IPS-18c (cell line): ENCODE results near the gene CFAP97D2.
"Not testable (repeated sequence)": the region's sequence is repeated elsewhere in the genome, so short reads cannot be mapped to it uniquely, and the experiment has no call there.

ENCODE experiments used
- H3K4me3 ChIP-seq: 2 replicates; pipeline ENCODE4 v1.7.0; 2013; ENCODE audit warnings: low read depth, mild to moderate bottlenecking, low read length, moderate library complexity; ENCODE audit not compliant: insufficient read depth
- H3K9me3 ChIP-seq: one replicate; pipeline ENCODE4 v1.6.1; 2013; ENCODE audit warnings: mild to moderate bottlenecking, low read length, moderate library complexity; ENCODE audit not compliant: control insufficient read depth, insufficient read depth

CFAP97D2 gene

DNA sequence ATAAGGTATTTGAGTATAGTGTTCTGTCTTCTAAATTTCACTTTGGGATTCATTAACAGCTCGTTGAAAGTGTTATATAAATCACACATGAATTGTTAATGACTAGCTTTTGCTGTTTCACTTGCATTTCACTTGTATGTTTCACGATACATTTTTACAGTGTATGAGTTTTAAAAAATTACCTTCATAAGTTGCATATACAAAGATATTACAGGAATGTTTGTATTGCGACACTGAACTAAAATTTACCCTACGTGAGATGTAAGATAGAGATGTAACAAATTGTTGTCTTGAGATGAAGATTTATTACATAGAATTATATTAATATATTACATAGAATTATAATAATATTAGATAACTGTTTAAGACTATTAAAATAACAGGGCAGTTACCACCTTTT, 57.2 kb downstream of the CFAP97D2 start:
- Histone ChIP-seq H3K4me3 (peak overlapping the region; percentile 82; the same call in 1 of the 2 replicates), H3K9me3 (no peaks in the 10 kb centered on the region)

DNA sequence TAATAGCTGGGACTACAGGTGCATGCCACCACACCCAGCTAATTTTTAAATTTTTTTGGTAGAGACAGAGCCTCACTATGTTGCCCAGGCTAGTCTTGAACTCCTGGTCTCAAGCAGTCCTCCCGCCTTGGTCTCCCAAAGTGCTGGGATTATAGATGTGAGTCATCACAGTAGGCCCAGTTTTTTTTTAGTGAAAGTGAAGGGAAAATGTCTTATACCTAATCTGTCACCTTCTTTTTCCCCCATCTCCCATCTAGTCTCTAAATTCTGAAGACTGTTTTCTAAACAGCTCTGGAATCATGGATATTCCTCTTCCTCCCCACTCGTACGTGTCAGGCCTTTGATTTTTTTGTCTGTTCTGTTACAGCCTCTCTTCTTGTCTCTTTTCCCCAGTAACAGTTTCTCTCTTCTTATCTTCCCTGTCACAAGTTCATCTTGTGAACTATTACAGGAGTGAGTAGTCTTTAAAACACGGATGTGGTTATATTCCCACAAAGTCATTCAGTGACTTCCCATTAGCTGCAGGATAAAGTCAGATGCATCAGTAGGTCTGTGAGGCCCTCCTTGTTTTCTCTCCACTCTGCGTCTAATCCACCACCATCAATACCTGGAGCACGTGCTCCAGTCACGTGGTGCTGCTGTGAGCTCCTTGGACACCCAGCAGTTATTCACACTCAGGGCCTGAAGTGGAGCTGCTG, 58.5 kb downstream of the CFAP97D2 start:
- Histone ChIP-seq H3K4me3 (no peak overlapping the region), H3K9me3 (no peaks in the 10 kb centered on the region)

DNA sequence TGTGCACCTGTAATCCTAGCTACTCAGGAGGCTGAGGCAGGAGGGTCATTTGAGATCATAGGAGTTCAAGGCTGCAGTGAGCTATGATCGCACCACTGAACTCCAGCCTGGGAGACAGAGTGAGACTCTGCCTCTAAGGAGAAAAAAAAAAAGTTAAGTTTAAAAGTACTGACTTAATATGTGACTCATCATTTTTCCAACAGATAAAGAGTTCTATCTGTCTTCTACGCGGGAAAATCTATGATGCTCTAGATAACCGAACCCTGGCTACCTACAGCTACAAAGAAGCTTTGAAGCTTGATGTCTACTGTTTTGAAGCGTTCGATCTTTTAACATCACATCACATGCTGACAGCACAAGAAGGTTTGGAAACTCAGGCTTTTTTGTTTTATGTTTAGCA, 62.9 kb downstream of the CFAP97D2 start:
- no peak overlapping the region for H3K4me3 ChIP-seq
- no peaks in the 10 kb centered on the region for H3K9me3 ChIP-seq

DNA sequence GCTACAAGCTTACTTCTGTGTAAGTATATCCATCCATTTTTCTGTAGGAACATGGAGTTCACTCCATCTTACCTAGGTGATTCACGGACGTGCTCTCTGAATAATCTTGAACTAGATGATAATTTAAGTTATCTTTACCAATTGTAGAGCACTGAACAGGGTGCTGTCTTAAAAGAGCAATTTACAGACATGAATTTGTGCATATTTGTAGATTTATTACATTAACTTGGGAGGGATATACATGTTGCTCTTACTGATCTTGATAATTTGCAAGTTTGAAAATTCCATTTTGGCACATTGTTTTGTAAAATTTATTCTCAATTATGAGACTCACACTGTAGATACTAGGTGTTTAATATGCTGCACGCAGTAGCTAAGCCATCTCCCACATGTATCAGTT, 64.9 kb downstream of the CFAP97D2 start:
- Histone ChIP-seq H3K4me3 (no peak overlapping the region), H3K9me3 (no peaks in the 10 kb centered on the region)

DNA sequence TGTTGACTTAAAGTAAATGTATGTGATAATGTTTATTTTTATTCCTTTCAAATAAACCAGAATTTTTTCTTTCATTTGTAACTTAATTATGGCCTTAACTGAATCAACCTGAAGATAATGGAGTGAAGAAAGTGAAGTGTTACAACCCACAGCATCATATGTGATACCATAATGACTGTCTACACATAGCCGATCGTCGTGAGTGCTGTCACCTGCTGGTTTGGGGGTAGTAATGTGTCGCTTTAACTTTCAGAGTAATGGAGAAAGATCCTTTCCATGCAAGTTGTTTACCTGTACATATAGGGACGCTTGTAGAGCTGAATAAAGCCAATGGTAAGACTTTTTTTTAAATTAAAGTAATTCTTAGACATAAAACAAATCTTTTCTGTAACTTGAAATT, 65.6 kb downstream of the CFAP97D2 start:
- H3K9me3 ChIP-seq: no peaks in the 10 kb centered on the region
- no peak overlapping the region for H3K4me3 ChIP-seq

DNA sequence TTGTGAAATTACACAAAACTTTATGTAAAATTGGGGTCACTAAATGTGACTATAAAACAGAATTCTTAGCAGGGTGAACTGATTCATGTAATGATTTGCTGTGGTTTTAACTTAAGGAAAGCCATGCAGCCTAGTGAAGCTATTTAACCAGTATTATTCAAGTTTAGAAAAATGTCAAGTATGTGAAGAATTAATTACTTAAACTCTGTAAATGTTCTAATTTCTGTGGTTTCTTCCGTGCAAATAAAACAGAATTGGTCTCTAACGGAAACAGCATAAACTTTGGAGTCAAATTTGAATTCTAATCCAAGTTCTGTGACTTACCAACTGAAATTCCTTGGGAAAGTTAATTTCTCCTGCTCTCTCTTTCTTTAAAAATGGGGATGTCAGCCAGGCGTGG, 69.0 kb downstream of the CFAP97D2 start:
- no peak overlapping the region for H3K4me3 ChIP-seq

DNA sequence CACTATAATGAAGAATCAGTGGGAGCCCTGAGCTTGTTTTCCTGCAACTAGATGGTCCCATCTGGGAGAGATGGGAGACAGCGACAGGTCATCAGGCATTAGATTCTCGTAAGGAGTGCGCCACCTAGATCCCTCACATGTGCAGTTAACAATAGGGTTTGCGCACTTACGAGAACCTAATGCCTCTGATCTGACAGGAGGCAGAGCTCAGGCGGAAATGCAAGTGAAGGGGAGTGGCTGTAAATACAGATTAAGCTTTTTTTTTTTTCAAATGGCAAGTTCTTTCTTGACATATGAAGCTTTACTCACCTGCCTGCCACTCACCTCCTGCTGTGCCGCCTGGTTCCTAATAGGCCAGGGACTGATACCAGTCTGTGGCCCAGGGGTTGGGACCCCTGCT, 70.0 kb downstream of the CFAP97D2 start:
- H3K9me3 ChIP-seq: no peaks in the 10 kb centered on the region
- H3K4me3 ChIP-seq: no peak overlapping the region

More for the DNA sequence above, 69.0 kb downstream of the CFAP97D2 start:
- H3K9me3 ChIP-seq: no peaks in the 10 kb centered on the region

DNA sequence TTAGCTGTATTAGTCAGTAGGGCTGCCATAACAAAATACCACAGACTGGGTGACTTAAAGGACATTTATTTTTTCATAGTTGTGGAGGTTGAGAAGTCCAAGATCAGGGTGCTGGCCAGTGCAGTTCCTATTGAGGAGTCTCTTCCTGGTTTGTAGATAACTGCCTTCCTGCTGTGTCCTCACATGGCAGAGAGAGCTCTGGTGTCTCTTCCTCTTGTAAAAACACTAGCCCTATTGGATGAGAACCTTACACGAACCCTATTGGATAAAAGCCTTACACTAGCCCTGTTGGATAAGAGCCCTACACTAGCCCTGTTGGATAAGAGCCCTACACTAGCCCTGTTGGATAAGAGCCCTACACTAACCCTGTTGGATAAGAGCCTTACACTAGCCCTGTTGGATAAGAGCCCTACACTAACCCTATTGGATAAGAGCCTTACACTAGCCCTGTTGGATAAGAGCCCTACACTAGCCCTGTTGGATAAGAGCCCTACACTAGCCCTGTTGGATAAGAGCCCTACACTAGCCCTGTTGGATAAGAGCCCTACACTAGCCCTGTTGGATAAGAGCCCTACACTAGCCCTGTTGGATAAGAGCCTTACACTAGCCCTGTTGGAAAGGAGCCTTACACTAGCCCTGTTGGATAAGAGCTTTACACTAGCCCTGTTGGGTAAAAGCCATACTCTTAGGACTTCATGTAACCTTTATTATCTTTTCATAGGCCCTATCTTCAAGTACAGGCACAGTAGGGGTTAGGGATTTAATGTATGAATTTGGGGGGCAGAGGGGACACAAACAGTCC, 72.8 kb downstream of the CFAP97D2 start:
- not testable (repeated sequence) for H3K4me3 ChIP-seq, H3K9me3 ChIP-seq

DNA sequence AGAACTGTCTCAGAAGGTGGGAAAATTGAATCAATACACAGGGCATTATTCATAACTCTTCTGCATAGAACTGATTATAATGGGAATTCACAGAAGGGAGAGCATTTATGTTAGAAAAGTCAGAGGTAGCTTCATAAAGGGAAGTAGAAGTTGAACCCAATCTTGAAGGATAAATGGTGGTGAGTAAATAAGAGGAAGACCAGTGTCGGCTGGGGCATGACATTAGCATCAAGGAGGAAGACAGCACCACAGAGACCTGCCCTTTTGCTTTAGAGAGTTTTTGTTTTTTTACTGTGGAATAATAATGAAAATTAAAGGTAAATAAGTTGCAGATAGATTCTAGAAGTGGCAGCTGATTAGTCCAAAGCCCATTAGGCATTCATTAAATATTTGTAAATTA, 77.5 kb downstream of the CFAP97D2 start:
- Histone ChIP-seq H3K9me3 (no peaks in the 10 kb centered on the region), H3K4me3 (no peak overlapping the region)

DNA sequence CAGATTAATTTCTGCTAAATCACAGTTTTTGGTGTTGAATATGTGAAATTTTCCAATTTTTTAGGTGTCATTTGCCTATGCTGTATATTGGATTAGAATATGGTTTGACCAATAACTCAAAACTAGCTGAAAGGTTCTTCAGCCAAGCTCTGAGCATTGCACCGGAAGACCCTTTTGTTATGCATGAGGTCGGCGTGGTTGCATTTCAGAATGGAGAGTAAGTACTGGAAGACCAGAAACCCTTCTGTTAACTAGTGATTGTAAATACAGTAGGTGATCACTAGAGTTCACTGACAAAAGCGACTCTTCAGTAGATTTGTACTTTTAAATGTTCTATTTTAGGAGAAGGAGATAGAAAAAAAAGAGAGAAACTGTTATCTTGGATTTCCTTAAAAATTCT, 78.0 kb downstream of the CFAP97D2 start:
- no peak overlapping the region for H3K4me3 ChIP-seq
- no peaks in the 10 kb centered on the region for H3K9me3 ChIP-seq

DNA sequence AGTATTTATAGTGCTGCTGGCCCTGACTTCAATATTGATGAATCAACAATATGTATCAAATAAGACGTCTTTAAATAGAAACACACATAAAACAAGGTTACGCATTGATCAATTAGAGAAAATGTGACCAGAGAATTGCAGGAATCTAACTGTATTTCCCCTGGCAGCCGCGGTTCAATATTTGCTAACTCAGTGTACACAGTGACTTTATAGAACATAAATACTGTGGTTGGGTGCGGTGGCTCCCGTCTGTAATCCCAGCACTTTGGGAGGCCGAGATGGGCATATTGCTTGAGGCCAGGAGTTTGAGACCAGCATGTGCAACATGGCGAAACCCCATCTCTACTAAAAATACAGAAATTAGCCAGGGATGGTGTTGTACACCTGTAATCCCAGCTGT, 79.5 kb downstream of the CFAP97D2 start:
- Histone ChIP-seq H3K9me3 (no peaks in the 10 kb centered on the region), H3K4me3 (no peak overlapping the region)

DNA sequence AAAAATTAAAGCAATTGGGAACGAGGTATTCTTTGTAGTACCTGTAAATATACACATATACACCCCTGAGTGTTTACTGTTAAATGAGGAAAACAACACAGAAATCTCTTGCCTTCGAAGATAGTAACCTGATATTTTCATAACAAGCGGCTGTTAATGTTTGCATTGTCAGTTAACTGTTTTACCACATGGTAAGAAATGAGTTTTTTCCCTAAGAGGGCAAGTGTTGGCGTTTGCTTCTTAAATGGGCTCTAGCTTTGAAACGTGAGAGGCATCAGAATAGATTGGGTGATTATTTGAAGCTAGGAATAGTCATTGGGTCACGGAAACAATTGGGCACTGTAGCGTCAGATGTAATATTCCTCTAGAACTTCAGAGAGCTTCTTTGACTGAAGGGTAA, 80.3 kb downstream of the CFAP97D2 start:
- H3K9me3 ChIP-seq: no peaks in the 10 kb centered on the region
- H3K4me3 ChIP-seq: no peak overlapping the region

DNA sequence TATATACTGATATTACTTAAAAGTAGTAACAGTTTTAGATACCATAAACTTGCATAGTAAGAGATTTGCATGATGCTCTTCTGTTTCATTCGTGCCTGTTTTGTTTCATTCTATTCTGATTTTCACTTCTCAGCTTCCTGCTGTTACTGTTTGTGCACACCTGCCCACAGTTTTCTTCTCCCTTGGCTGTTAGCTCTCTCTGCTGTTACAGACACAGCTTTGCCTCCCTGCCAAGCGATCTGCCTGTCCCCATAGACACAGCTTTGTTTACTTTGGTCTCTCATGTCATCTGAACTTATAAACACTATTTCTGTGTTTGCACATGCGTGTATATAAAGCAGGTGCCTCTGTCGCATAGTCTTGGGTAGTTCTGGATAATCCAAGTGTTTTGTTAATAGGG, 80.9 kb downstream of the CFAP97D2 start:
- Histone ChIP-seq H3K4me3 (no peak overlapping the region), H3K9me3 (no peaks in the 10 kb centered on the region)

DNA sequence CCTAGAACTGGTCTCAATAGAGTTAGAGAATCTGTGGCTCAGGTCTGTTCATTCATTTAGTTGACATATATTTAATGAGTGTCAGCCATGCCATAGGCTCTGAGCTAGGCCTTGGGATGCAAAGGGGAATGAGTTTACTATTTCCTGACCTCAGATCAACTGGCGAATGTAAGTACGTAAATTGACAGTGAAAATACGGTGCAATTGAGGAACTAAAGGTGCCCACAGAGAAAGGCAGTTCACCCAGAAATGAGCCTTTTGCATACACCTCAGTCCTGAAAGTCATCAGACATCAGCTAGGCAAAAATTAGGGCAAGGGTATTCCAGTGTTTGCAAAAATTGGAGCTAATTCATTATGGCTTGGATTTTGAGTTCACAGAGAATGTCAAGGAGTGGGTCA, 81.8 kb downstream of the CFAP97D2 start:
- Histone ChIP-seq H3K4me3 (no peak overlapping the region), H3K9me3 (no peaks in the 10 kb centered on the region)

DNA sequence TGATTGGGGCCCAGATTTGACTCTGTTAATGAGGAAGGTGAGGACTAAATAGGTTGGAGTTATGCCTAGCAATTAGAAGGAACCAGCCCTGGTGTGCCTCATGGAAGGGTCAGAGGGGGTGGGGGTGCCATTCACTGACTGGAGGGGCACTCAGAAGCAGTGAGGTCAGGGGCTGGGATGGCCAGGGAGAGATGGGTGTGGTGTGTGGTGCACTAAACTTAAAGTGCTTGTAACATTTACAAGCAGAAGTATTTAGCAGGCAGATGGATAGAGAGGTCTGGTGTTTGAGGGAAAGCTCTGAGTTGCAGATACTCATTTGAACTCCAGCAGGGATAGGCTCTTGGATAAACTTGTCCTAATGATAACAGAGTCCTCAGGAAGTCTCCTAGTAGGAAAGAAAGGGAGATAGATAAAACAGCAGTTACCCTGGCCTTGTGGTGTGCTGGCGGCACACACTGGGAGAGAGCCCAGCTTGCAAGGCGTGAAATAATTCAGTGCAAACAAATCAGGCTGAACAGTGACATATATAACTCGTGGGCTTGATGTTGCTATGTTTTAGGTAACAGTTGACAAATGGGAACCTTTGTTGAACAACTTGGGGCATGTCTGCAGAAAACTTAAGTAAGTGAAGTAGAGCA, 82.4 kb downstream of the CFAP97D2 start:
- Histone ChIP-seq H3K9me3 (no peaks in the 10 kb centered on the region), H3K4me3 (no peak overlapping the region)

DNA sequence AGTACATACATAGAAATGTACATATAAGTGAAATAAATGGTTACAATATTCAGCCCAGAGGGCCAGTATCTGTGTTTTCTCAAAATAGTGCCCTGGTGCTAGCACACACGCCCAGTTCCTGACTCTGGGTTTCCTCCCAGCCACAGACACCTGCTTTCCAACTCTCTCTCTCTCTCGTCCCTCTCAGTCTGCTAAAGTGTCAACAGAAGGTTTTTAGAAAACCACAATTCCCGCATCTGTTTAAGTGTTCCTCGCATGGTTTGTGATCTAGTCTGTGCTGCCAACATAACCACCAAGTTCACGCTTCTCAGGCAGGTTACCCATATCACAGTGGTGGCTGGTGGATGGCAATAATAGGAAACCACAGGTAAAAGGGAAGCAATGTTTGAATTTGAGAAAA, 84.5 kb downstream of the CFAP97D2 start:
- Histone ChIP-seq H3K4me3 (no peak overlapping the region), H3K9me3 (no peaks in the 10 kb centered on the region)

DNA sequence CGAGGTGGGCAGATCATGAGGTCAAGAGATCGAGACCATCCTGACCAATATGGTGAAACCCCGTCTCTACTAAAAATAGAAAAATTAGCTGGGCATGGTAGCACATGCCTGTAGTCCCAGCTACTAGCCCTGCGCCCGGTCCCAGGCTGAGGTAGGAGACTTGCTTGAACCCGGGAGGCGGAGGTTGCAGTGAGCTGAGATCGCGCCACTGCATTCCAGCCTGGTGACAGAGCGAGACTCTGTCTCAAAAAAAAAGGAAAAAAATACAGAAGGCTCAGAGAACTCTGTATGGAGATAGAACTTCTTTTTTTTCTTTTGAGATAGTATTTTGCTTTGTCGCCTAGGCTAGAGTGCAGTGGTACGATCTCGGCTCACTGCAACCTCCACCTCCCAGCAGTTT, 85.3 kb downstream of the CFAP97D2 start:
- not testable (repeated sequence) for H3K4me3 ChIP-seq, H3K9me3 ChIP-seq

DNA sequence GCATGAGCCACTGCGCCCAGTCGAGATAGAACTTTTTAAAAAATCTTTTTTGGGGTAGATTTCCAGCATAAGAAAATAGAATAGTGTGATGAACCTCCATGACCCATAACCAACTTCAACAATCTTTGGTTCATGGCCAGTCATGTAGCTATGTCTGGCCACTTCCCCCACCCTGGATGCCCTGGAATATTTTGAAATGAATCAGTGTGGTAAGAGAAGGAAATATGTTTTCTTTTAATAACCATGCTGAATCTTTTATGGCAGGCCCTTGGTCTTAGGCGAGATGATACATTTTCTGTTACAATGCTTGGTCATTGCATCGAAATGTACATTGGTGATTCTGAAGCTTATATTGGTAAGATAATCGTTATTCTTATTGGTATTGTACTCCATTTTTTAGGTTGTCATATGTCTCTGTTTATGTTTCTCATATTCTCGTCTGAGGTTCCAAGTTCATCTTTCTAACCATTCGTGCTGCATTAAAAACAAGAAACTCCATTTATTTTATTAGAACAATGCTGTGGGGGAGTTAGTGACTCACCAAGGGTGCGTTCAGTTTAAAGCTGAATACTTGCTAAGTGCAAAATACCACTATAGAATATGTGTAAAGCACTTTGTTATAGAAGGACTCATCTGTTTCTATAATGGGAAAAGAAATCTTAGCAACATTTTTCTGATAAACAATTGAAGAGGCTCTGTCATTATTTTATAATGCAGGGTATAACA, 86.0 kb downstream of the CFAP97D2 start:
- H3K4me3 ChIP-seq: no peak overlapping the region
- no peaks in the 10 kb centered on the region for H3K9me3 ChIP-seq
